ENCODE results near the gene DTNB. TPM values are rescaled to one million over a fixed set of nuclear protein-coding genes. Genes with fewer than 3 reads are reported as not detected.

Gene DTNB
- polyA plus RNA-seq, 4 donors = 11.8 to 23.8 (median 19.2) TPM

DNA sequence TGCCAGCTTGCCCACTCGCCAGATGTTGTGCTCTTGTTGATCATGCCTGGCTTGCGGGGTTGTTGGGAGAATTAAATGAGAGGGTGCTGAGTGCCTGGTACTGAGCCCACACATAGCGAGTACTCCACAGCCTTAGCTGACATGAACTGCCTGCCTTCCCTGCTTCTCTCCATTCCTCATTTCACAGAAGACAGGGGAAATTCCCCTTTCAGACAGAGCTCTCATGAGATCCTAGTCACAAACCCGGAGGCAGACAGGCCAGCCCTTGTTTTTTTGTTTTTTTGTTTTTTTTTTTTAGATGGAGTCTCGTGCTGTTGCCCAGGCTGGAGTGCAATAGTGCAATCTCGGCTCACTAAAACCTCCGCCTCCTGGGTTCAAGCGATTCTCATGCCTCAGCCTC is 314.5 kb downstream of the DTNB start:
- DNase-seq (ENCODE audit: low read depth in 4 of 4, low spot score in 3 of 4) = no peak

DNA sequence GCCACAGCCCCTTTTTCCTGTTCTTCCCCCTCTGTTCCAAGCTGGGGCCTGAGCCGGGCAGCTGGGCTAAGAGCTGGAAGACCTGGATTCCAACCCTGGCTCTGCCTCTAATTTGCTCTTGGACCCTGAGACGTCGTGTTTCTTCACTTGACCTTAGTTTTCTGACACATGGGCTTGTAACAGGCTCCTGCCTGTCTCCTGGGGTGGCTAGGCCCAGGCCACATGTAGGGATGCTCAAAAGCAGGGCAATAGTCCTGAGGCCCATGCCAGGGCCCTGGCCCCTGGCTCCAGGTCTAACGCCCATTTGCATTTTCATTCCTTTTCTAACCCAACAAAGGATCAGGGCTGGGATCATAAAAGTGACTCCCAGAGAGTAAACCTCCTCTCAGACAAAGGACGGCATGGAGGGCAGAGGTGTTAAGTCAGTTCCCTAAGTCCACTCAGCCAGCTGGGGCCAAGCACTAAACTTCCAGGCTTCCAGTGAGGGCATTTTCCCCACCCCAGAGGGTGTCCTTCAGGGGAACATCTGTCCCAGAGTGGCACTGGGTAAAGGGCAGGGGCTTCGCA is 315.0 kb downstream of the DTNB start:
- DNase-seq (ENCODE audit: low read depth in 4 of 4, low spot score in 3 of 4) = no peak

DNA sequence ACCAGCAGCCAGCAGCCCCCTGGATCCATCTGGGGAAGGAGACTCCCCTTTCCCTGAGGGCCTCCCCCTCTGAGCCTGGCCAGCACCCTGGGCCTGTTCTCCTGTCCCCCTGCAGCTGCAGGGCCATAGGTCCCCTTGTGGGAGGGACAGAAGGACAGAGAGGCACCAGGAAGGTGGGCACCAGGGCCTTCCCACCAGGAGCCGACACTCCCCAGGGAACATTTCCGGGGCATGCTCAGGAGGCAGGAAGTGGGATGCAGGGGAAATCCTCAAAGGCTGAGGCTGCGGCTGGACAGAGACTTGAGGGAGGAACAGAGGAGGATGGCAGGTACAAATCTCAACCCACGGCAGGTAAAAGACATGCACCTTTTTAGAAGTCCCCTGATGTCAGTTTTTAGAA is 317.3 kb downstream of the DTNB start:
- DNase-seq (ENCODE audit: low read depth in 4 of 4, low spot score in 3 of 4) = no peak

DNA sequence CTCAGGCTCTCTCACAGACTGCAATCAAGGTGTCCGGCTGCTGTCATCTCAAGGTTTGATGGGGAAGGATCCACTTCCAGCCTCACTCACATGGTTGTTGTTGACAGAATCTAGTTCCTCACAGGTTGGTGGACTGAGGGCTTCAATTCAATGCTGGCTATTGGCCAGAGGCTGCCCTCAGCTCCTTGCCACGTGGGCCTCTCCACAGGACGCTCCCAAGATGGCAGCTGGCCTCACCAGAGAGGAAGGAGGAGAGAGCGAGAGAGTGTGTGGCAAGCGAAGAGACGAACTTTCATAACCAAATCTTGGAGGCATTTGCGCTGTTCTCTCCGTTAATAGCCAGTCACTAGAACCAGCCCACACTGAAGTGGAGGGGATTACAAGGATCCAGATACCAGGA is 318.1 kb downstream of the DTNB start:
- DNase-seq (ENCODE audit: low read depth in 4 of 4, low spot score in 3 of 4) = no peak

DNA sequence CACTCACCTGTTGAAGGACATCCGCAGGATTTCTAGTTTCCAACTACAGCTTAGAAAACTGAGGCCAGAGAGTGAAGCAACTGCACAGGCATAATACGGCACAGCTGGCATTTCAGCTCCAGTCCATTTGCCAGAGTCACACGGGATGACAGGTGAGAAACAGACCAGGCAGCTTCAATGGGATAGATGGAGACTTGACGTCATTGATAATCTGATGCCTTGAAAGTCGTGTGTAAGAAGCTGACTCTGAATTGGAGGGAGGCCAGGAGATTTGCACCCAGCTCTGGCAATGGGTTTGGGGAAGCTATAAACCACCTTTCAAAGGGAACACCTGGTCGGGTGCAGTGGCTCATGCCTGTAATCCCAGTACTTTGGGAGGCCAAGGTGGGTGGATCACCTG is 319.3 kb downstream of the DTNB start:
- no peak for DNase-seq (ENCODE audit: low read depth in 4 of 4, low spot score in 3 of 4)

DNA sequence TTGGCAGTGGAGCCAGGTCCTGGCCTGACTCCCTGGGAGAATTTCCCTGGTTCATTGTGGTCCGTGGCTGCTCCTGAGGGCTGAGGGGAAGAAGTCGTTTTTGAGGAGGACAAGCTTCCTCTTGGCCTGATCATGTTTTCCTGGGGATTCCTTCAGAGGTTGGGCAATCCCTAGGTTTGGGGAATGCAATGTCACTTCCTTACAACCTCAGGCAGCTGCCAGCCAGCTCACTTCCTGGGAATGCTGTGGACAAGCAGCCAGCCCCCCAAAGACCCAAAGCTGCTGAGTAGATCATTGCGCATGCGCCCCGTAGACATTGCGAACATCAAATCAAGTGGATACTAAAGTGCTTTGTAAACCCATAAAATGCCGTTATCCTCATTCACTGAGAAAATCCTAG is 324.0 kb downstream of the DTNB start:
- no peak for DNase-seq (ENCODE audit: low read depth in 4 of 4, low spot score in 3 of 4)

DNA sequence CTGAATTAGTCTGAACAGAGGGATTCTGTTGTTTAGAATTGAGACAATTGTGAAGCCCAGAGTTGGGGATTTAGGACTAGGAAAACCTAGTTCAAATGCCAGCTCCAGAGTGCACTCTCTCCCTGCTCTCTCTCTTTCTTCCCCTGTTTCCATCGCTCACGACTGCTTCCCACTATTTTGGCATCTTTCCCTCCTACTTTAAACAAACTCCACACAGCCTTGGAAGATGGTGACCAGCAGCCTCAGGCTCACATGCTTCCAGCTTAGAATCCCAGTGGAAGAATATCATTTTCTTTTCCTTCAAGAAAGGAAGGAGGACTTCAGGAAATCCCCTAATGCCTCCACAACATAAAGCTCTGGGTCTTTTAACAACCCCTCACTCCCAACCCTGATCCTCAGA is 325.5 kb downstream of the DTNB start:
- no peak for DNase-seq (ENCODE audit: low read depth in 4 of 4, low spot score in 3 of 4)

DNA sequence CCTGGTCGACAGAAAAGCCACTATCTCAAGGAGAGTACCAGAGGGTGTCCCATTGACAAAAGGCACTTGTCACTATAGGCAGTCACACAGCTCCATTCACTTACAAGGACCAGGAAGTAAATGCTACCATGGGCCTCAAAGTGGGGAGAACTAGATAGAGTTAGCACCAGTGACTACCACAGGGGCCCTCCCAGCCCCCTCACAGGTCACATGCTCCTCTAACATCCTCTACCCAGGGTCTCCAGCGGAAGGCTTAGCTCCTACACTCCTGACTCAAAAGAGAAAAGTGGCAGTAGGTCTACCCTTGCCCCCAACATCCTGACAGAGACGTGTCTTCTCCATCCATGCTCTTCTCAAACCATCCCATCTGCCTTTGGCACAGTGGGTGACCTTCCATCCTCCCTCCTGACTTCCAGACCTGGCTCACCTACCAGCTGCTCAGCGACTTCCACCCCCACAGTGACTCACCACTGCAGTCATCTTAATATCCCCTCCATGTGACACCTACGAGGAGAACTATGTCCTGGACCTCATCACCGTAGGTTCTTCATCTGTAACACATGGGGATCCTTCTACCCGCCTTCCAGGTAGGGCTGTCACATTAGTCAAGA is 326.1 kb downstream of the DTNB start:
- no peak for DNase-seq (ENCODE audit: low read depth in 4 of 4, low spot score in 3 of 4)

DNA sequence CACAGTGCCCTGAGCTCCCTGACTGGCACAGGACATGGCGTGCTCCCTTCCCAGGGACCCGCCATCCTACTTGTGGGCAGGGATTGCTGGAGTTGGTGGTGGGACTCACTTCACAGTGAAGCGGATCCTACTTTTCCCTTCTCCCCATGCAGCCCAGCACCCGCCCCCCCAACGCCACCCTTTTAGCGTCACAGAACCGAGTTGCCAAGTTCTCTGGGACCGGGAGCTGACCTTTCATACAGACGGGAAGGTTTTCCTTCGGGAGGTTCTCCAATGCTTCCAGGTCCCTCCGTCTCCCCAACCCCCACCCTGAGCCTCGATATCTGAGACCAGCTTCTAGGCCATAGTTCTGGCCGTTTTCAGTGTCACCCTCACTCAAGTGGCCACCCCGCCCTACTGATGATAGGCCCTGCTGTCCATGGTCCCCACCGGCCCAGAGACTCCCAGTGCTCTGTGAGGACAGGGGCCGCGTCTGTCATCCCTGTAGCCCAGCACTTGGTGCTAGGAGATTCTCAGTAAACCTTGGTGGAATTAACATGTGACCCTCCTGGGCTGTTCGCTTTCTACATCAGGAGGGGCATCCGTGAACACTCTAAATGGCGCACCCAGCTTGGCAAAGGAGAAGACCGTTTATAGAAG is 330.1 kb downstream of the DTNB start:
- no peak for DNase-seq (ENCODE audit: low read depth in 4 of 4, low spot score in 3 of 4)

DNA sequence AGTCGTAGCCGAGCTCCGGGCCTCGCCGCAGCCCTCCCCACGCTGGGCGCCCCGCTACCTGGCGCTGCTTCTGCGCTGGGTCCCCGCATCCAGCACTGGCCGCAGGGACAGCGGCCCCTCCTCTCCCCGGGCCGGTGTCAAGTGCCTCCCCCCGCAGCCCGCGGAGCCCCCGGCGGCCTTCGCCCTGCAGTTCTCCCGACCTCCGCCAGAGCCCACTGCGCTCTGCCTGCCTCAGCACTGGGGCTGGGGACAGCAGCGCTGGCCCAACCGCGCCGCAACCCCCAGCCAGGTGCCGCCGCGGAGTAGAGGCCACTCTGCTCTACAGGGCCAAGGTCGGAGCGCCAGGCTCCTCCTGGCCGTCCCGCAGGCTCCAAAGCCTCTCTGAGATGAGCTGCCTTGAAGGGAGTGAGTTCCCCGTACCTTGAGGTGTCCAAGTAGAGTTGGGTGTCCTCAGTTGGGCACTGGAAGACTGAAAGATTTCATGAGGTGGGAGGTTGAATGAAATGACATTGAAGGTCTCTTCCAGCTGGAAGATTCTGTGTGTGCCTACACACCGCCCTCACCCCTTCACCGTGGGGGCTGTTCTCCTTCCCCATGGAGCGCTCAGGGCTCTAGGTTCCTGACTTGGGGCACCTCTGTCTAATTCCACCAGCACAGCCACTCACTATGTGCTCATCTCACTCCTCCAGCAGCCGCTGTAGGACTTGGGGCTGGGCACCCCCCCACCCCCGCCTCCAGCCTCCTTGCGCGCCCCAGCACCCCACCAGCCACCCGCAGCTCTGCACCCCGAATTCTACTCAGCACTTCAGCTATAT is 330.8 kb downstream of the DTNB start:
- peak; percentile 63 to 75 (median 69) for DNase-seq (ENCODE audit: low read depth in 4 of 4, low spot score in 3 of 4)

DNA sequence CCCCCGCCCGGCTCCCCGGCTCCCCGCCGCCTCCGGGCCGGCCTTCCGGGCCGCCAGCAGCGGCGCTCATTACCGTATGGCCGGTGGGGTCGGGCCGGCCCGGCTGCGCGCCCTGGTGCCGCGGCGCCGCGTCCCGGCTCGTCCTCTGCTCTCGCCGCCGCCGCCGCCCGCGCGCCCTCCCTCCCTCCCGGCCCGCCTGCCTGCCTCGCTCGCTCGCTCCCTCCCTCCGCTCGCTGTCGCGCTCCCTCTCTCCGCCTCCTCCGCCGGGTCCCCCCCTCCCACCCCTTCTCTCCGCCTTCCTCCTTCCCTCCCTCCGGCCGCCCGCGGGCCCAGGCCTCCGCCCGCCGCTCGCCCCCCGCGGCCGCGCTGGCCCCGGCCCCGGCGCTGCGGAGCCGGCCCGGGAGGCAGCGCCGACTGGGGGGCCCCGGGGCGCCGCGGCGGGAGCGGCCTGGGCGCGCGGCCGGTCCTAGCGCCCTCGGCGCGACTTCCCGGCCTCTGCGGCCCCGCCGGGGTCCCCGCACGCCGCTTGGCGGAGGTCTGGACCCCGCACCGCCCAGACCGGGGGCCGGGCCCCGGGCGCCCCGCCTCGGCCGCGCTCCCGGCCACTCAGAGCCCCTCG is 331.5 kb downstream of the DTNB start, which contains the start of gene DNMT3A:
Gene DNMT3A, minus strand, starts transcription at position 173 of the 619 bp plus-strand sequence. CDS start 27,941 bp downstream, outside the sequence.
- DNase-seq (ENCODE audit: low read depth in 4 of 4, low spot score in 3 of 4) = no peak

DNA sequence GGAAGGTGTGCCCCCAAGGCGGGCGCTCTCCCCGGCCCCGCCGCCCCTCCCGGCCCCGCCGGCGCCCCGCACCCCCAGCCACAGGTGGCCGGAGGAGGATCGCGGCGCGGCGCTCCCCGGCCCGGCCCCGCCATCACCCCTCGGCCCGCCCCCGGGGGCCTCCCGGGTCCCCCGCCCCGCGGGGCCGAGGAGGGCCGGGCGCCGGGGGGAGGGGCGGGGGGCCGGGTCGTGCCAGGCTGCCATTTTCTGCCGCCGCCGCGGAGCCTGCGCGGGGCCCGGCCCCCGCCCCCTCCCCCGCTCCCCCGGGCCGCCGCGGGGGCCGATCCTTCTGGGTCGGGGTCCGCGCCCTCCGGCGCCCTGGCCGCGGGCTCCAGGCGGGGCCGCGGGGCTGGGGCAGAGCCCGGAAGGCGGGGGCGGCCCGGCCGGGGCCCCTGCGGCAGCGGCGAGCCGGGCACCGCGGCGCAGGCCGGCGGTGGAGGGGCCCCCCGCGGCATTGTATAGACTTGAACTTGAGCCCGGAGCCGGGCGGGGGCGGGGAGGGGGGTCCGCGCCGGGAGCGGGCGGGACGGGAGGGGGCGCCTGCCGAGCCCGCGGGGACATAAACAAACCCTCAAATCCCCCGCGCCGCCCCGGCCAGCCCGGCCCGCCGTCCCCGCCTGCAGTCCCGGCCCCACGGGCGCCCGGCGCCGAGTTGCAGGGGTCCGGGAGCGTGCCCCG is 332.2 kb downstream of the DTNB start:
- DNase-seq (ENCODE audit: low read depth in 4 of 4, low spot score in 3 of 4) = no peak

DNA sequence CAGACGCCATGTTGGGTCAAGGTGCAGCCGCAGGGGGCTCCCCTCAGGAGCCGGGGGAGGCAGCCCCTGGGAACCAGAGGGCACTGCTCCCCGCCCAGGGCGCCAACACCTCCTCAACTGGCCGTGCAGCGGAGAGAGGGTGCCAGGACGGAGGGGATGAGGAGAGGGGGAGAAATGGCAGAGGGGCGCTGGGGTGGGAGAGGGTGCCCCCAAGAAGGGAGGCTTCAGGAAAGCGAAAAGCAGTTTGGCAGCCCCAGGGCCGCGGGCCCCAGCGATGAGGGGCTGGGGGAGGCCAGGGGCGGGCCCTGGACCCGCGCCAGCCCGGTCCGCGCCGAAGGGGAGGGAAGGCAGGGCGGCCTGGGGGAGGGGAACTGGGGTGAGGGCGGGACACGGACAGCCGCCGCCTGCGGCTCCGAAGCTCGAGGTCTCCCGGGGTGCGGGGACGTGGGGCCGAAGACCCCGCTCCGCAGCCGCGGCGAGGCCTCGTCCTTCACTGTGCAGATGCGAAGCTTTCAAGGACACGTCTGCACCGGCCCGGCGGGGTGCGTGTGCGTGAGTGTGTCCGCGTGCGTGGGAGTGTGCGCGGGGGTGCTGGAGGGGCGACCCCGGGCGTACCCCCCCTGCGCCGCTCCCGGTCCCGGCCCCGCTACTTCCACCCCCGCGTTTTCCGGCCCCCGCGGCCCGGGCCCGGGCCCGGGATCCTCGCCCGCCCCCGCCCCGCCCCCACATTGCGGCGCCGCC is 333.0 kb downstream of the DTNB start:
- no peak for DNase-seq (ENCODE audit: low read depth in 4 of 4, low spot score in 3 of 4)

DNA sequence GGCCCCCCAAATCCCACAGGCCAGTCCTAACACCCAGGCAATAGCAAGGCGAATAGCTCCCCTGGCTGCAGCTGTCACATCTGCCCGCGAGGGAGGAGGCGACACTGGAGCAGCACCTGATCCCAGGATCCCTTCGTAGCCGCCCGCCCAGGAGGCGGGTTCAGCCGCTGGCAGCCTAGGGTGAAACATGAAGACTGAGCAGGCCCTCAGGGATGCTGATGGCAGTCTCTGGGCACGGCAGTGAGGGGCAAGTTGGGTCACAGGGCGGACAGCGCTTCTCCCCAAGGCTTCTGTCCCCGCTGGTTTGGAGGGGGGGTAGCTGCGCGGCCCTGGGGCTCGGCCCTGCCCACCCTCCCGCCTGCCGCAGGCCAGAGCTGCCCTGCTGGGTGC is 333.6 kb downstream of the DTNB start:
- no peak for DNase-seq (ENCODE audit: low read depth in 4 of 4, low spot score in 3 of 4)

DNA sequence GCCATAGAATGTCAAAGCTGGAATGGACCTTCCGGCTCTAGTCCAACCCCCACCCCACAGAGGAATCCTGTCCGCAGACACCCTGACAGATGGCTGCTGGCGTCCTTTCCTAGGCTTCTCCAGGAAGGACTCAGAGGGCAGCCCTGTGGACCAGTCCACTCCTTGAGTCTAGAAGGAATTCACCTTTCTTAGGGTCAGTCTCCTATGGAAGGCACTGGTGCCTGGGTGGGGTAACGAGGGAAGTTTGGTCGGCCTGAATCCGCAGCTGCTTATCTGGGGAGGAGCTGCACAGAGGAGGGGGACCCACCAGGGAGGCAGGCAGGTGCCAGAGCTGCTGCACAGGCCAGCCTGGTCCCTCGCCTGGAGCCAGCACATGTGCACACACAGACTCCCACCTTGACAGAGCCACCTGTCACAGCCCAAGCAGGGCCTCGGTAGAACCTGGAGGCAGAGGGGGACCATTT is 334.1 kb downstream of the DTNB start:
- no peak for DNase-seq (ENCODE audit: low read depth in 4 of 4, low spot score in 3 of 4)

DNA sequence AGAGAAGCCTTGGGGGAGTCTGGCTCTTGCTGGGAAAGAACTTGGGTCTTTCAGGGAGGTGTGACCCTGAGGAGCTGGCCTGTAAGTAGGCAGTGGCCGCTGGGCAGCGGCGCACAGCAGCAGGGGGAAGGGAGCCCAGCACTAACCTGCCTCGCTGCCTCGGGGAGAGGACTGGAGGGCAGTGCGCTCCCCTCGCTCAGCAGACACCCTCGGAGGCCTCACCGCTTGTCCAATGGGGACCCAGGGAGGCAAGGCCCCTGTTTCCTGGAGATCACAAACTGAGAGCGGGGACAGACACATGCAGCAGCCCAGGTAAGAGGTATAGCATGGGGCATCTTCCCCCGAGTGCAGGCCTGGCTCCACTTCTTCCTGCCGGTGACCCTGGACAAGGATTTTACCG is 335.0 kb downstream of the DTNB start:
- DNase-seq (ENCODE audit: low read depth in 4 of 4, low spot score in 3 of 4) = no peak

DNA sequence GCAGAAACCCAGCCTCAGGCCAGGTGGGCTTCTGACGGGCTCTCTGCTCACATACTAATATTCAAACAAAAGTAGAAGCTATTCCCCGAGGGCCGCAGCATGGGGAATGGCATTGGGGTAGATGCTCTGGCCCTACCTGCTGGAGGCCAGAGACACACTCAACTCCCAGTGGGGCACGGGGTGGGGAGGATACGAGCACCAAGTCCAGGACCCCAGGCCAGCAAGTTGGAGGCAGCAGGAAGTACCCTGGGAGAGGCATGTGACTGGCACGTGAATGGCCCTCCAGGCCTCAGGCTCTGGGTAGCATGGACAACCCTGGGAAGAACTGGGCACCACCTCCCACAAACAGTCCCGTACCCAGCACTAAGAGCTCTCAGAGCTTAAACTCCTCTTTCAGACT is 335.5 kb downstream of the DTNB start:
- DNase-seq (ENCODE audit: low read depth in 4 of 4, low spot score in 3 of 4) = no peak

DNA sequence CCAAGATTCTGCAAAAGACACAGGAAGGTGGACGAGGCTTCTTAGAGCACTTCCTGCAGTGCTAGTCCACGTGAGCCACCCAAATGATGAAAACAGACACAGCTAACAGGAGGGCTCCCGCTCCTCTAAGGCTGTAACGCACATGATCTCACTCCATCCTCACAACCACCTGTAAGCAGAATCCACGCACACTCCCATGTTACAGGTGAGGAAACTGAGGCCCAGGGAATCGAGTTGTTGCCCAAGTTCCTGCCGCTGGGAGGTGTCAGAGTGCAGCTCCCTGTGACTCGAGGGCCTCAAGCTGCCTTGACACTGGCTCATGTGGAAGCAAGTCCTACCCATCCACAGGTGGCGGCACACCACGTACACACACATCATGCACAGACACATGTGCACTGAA is 336.1 kb downstream of the DTNB start:
- no peak for DNase-seq (ENCODE audit: low read depth in 4 of 4, low spot score in 3 of 4)

DNA sequence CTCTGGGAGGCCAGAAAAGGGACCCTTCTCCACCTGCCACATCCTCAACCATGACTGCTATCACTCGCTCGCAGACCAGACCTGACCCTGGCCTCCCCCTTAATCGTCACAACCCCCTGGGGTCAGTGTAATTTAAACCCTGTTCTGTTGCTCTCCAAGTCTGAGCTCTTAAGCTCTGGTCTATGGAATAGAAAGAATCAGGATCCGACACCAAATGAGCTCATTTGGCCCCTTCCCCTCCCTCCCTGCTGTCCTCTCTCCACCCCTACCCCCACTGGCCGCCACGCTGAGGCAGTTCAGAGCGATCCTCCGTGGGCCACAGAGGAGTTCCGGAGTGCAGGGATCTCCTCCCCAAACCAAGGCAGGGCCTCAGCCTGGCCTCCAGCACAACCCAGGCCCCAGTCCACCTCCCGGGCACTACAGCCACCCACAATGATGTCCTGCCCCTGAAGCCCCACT is 337.0 kb downstream of the DTNB start:
- DNase-seq (ENCODE audit: low read depth in 4 of 4, low spot score in 3 of 4) = no peak

DNA sequence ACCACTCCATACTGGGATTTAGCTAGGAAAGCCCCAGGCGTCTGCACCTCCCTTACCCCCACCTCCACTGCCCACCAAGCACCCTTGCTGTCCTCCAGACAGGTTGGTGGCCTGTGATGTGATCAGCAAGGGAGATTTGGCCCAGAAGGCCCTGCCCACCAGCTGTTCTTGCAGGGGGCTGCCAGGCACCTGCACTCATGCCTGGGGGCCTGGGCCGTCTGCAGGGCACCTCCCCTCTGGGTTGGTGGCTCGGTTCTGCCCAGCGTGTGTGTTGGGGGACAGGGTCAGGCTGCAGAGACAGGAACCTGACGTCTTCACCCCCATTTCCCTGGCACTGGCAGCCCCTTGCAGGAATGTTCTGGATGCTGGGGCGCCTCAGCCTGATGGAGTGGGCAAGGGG is 337.4 kb downstream of the DTNB start:
- no peak for DNase-seq (ENCODE audit: low read depth in 4 of 4, low spot score in 3 of 4)

Measured in left renal pelvis (tissue), 4 donors.